BE2C (cell line): ENCODE results near the gene BMP2K.
A peak's percentile ranks its signal among the peaks of the same experiment; 100 is the strongest.

Experiments used
- DNase-seq: peaks from one replicate; pipeline ENCODE4 v3.0.0-alpha.2; 2020
- H3K27me3 ChIP-seq: fragments of 250-450 bp; sonication (Bioruptor Pico); 2 replicates; pipeline ENCODE4 v1.5.1; 2020; ENCODE audit warnings: mild to moderate bottlenecking
- H3K36me3 ChIP-seq: fragments of 250-450 bp; sonication (Bioruptor Pico); 2 replicates; pipeline ENCODE4 v1.5.1; 2020; ENCODE audit warnings: mild to moderate bottlenecking
- H3K4me1 ChIP-seq: fragments of 250-450 bp; sonication (Bioruptor Pico); 2 replicates; pipeline ENCODE4 v1.5.1; 2020
- H3K4me3 ChIP-seq: 2 replicates; pipeline ENCODE4 v1.5.1; 2011; ENCODE audit warnings: low read depth, low read length
- H3K9me3 ChIP-seq: fragments of 250-450 bp; sonication (Bioruptor Pico); 2 replicates; pipeline ENCODE4 v1.5.1; 2020
- TF ChIP-seq, protein P1 (sequence below): IDR thresholded peaks from 2 replicates; pipeline ENCODE4 v1.5.1; 2012; ENCODE audit warnings: mild to moderate bottlenecking, low read depth, low read length

The BMP2K gene

DNA sequence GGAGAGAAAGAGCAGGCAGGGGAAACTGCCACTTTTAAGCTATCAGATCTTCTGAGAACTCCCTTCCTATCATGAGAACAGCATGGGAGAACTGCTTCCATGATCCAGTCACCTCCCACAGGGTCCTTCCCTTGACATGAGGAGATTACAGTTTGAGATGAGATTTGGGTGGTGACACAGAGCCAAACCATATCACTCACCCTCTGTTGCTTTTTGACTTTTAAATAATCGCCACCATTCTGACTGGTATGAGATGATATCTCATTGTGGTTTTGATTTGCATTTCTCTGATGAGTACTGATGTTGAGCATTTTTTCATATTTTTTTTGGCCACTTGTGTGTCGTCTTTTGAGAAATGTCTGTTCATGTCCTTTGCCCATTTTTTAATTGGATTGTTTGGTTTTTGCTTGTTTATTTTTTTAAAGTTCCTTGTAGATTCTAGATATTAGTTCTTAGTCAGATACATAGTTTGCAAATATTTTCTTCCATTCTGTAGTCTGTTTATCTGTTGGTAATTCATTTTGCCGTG, 169.6 kb downstream of the BMP2K start:
- H3K9me3 ChIP-seq, result no peaks in the 10 kb centered on the region
- no peak overlapping the region for H3K4me3 ChIP-seq
- H3K36me3 ChIP-seq, result no peaks in the 10 kb centered on the region
- DNase-seq, result no peak
- TF ChIP-seq, protein P1, sequence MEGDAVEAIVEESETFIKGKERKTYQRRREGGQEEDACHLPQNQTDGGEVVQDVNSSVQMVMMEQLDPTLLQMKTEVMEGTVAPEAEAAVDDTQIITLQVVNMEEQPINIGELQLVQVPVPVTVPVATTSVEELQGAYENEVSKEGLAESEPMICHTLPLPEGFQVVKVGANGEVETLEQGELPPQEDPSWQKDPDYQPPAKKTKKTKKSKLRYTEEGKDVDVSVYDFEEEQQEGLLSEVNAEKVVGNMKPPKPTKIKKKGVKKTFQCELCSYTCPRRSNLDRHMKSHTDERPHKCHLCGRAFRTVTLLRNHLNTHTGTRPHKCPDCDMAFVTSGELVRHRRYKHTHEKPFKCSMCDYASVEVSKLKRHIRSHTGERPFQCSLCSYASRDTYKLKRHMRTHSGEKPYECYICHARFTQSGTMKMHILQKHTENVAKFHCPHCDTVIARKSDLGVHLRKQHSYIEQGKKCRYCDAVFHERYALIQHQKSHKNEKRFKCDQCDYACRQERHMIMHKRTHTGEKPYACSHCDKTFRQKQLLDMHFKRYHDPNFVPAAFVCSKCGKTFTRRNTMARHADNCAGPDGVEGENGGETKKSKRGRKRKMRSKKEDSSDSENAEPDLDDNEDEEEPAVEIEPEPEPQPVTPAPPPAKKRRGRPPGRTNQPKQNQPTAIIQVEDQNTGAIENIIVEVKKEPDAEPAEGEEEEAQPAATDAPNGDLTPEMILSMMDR, result no peak
- H3K27me3 ChIP-seq, result no peaks in the 10 kb centered on the region
- no peaks in the 10 kb centered on the region for H3K4me1 ChIP-seq

DNA sequence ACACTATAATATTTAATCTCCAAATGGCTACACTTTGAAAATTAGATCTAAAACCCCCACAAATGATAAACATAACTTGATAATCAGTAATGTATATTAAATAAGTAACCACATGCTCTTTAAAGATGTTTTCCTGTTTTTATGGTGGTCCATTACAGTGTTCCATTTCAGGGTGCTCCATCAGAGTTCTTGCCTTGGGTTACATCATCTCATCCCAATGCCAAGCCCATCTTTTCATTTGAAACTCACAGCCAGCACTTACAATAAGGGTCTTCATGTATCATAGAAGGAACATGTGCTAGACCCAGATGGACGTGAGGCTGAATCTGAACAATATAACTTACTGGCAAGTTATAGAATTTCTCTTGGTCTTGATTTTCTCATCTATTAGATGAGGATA, 173.6 kb downstream of the BMP2K start:
- TF ChIP-seq, protein P1, result no peak

DNA sequence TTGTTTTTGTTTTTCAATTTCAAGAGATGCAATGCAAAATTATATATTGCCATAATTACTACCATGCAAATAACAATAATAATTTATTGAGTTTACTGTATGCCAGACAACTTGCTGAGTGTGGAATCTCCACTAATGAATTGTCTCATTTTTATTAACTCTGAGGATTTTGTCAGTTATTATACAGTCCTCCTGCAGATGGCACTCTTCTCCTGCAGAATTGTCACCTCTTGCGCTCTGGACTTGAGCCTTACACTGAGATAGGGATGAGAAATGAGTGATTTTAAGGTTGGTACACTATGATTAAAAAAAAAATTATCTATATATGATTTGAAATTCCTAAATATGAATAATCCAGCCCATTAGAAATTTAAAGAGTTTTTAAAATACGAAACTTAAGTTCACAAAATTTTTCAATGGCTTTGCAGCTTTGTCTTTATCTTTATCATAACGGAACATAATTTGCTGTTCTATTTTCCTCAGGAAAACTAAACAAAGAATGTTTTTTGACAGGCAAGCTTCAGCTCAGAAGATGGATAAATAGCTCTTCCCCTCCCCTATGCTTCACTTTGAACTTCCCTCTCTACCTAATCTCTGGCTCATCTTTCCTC, 175.8 kb downstream of the BMP2K start:
- Histone ChIP-seq H3K27me3 (peaks cover 3% of the 10 kb centered on the region; the same call in 1 of the 2 replicates), H3K9me3 (no peaks in the 10 kb centered on the region), H3K4me3 (no peak overlapping the region), H3K4me1 (peaks cover 1% of the 10 kb centered on the region), H3K36me3 (no peaks in the 10 kb centered on the region)
- TF ChIP-seq, protein P1, result peak; percentile 80
- DNase-seq, result peak; percentile 39

More for the DNA sequence above, 173.6 kb downstream of the BMP2K start:
- Histone ChIP-seq H3K9me3 (no peaks in the 10 kb centered on the region), H3K4me1 (no peaks in the 10 kb centered on the region), H3K36me3 (no peaks in the 10 kb centered on the region), H3K27me3 (peaks cover 3% of the 10 kb centered on the region; the same call in 1 of the 2 replicates), H3K4me3 (no peak overlapping the region)
- no peak for DNase-seq

DNA sequence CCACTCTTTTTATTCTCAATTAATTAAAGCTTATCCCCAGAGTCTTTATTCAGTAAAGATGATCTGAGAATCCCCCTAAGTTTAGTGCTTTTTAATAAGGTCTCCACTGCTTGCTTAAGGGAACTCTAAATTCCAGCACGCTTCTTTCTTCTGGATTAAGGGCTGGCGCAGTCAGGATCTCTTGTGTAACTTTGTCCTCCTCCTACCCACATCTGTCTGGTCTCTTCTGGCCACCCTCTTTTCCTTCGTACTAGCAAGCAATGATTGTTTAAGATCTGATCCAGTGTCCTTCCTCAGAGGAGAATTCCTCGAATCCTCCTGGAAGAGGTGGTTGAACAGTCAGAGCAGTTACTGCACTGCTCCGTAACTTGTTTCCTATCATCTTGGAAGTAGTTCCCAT, 177.1 kb downstream of the BMP2K start:
- no peak for DNase-seq
- TF ChIP-seq, protein P1, result no peak
- H3K27me3 ChIP-seq, result peaks cover 3% of the 10 kb centered on the region; the same call in 1 of the 2 replicates

DNA sequence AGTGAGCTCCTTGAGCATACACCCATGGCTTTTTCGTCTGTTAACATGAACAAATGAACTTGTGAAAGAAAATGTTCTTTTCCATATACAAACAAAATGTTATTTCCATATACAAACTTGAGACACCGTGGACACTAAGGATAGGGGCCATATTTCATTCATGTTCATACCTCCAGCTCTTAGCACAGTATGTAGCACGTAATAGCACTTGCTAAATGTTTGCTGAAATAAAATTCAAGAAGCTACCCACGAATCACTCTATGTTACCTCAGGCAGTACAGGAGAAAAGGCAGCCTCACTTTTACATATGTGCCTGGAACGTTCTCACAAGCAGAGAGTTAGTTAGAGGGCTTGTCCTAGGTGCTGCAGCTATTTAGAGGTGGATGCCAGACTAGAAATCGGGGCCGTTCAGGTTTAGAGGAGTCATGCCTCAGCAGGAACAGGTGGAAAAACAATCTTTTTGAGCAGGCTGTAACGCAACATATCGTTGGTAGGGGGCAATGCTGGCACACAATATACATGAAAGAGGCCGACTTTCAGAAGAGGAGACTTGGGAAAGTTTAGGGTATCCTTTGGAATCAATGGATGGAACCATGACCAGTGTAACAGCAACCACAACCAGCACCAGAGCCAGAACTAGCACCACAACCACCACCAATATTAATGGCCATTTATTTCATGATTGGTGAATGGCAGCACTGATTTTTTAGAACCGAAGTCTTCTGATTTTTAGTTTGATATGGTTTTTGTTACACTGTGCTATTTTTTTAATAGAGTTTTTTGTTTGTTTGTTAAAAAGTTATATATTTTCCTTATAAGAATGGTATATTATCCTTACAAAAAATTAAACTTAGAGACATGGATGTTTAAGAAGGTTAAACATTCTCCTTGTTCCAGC, 177.9 kb downstream of the BMP2K start:
- Histone ChIP-seq H3K4me1 (peaks cover 2% of the 10 kb centered on the region), H3K9me3 (no peaks in the 10 kb centered on the region), H3K4me3 (no peak overlapping the region), H3K27me3 (peaks cover 3% of the 10 kb centered on the region; the same call in 1 of the 2 replicates), H3K36me3 (no peaks in the 10 kb centered on the region)
- TF ChIP-seq, protein P1, result peak; percentile 78
- peak; percentile 43 for DNase-seq

More for the DNA sequence above, 177.1 kb downstream of the BMP2K start:
- Histone ChIP-seq H3K4me3 (no peak overlapping the region), H3K9me3 (no peaks in the 10 kb centered on the region), H3K4me1 (peaks cover 2% of the 10 kb centered on the region), H3K36me3 (no peaks in the 10 kb centered on the region)
